ENCODE results near the gene GPR108.

GPR108 gene

GRCh38 chr19:6700586-6701316 lies 36.6 kb downstream of the GPR108 start:
- DNase-seq: no peak

GRCh38 chr19:6699935-6700334 lies 37.4 kb downstream of the GPR108 start:
- DNase-seq: no peak

DNA sequence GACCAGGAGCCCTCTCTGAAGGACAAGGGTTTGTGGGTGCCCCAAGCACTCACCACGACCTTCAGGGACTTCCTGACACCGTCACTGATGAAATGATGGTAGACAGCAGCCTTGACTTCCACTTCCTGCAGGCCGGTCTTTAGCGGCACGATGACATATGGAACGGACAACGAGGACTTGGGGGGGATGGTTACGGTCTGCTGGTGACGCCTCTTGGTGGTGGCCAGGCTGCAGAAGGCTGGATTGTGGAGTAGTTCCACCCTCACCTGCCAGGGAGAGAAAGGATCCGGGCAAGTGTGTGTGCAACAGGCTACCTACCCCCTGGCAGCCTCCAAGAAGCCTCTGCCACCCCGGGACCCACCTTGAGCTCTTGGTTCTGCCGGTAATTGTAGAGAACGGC lies 40.1 kb downstream of the GPR108 start:
- no peak for DNase-seq

GRCh38 chr19:6696239-6696820 lies 41.0 kb downstream of the GPR108 start:
- no peak for DNase-seq

DNA sequence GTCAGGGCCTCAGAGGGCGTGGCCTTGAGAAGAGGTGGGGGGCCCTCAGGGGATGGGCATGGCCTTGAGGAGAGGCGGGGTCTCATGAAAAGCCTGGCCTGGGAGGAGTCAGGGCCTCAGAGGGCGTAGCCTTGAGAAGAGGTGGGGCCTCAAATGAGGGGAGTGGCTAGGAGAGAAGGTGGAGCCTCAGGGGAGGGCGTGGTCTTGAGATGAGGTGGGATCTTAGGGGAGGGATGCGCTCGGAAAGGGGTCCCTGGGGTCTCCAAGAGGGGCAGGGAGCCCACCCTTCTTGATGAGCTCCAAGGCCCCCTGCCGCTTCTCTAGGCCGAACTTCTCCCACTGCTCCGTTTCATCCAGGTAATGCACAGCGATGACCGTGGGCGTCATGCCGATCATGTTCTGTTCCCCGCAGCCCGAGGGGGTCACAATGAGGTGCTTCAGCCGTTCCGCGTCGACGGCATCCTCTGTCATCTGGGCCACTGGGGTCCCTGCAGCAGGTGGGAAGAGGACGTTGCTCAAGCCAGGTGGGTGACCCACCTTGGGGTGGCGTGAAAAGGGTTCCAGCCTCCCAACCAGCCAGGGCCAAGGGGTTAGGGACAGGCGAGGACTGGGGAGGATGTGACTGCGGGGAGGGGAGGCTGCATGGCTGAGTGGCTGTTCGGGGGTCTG lies 43.1 kb downstream of the GPR108 start:
- DNase-seq: no peak

GRCh38 chr19:6693681-6694080 lies 43.7 kb downstream of the GPR108 start:
- DNase-seq: no peak

DNA sequence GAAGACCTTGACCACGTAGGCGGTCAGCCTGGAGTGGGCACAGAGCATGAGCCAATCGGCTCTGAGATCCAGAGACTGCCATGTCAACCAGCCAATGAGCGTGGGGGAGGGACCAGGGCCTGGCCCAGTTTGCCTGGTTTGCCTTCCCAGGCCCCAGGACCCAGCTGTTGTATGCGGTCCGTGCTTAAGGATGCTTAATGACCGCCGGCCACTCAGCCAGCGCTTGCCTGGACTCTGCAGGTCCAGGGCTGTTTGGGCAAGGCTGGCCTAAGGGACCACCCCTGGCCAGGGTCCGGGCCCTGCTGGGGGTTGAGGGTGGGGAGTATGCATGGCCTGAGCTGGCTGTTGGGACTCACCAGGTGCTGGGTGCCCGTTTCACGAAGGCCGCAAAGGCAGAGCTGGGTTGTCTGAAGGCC lies 44.3 kb downstream of the GPR108 start:
- no peak for DNase-seq

GRCh38 chr19:6692027-6692426 lies 45.4 kb downstream of the GPR108 start:
- no peak for DNase-seq

GRCh38 chr19:6691342-6691741 lies 46.0 kb downstream of the GPR108 start:
- no peak for DNase-seq

DNA sequence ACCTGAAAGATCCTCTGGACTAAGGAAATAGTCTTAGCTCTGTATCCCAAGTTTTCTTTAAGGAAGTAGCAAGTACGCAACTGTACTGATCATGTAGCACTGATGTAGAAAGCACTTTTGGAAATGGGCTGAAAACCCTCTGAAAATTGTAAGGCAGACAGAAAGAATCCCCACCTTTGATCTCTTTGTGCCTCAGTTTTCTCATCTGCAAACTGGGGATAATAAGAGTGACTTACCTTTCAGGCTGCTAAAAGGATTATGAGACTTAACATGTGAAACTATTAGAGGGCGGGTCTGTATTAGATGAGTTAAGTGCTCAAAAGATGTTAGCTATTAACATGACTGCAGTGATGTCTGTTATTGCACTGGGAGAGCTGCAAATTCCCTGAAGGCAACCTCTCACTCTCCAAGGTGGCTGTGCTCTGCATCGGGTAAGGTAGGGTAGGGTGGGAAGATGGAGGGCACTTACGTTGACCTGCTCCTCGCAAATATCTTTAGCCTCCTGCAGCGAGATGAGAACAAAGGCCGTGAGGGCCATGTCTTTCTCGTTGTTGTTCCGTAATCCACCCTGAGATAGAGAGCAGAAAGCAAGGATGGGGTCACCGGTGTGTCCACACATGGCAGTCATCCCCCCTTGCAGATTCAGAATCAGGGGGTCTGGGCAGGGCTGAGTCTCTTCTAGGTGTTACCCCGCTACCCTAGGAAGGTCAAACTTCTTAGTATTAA lies 47.1 kb downstream of the GPR108 start:
- DNase-seq: no peak

DNA sequence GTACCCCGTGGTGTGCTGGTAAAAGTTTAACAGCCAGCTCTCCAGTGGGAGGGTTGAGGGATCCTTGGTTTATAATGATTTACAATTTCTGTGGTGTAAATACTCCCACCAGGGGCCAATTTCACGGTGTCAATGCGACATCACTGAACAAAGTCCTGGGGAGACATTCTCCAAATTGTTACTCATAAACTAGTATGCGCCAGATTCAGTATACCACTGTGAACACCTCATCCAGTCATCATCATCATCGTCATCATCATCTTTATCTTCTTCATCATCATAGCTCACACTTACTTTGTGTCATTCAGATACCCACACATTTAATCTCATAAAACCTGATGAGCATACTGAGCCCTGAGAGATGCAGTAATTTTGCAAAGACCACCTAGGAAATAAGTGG lies 50.3 kb downstream of the GPR108 start:
- DNase-seq: no peak

DNA sequence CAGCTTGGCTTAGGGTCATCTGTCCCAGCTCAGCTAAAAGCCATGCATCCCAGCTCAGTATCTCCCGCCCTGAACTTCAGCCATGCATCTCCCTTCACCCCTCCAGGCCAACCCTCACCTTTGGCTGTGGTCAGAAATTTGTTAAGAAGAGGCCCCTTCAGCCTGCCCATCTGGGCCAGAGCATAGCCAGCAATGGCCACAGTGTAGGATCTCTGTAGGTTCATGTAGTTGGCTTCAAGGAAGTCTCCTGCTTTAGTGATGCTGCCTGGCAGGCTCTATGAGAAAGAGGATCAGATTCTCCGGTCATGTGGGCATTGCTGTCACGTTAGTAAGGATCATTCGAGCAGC lies 50.8 kb downstream of the GPR108 start:
- no peak for DNase-seq

GRCh38 chr19:6685962-6686627 lies 51.3 kb downstream of the GPR108 start:
- DNase-seq: no peak

- DNase-seq: no peak
Measured at GRCh38 chr19:6685482-6685881, 51.9 kb downstream of the GPR108 start.

- DNase-seq: no peak
Measured at GRCh38 chr19:6683971-6684370, 53.4 kb downstream of the GPR108 start.

- no peak for DNase-seq
Measured at GRCh38 chr19:6682607-6683128, 54.7 kb downstream of the GPR108 start.

GRCh38 chr19:6680141-6680540 lies 57.2 kb downstream of the GPR108 start:
- DNase-seq: no peak

Data from stimulated activated CD4-positive, alpha-beta T cell treated with anti-CD3 and anti-CD28 coated beads, Interleukin-12 subunit alpha, Interleukin-12 subunit beta, amount 100 ng/mL, for 4 hours (primary cell).